ENCODE data around the gene SLC7A7. TPM values are rescaled to one million over a fixed set of nuclear protein-coding genes. Genes with fewer than 3 reads are reported as not detected.
"Not testable (repeated sequence)": the region's sequence is repeated elsewhere in the genome, so short reads cannot be mapped to it uniquely, and the experiment has no call there.

The SLC7A7 gene
- total RNA-seq, 2 donors from 2014 or later = 0.55 to 3.1 TPM

DNA sequence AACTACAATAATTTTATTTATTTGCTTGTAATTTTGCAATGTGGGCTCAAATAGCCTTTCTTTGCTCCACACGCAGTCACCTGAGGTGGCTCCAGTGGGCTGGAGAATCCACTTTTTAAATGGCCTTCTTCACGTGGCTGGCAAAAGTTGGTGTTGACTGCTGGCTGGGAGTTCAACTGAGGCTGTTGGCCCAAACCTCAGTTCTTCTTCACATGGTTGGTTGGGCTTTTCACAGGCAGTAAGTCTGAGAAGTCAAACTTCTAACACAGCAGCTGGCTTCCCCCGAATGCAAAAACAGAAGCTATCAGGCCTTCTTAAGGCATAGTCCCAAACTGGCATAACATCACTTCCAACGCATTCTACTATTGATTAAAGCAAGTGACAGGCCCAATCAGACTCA is 50.9 kb downstream of the SLC7A7 start:
- no peak for DNase-seq

DNA sequence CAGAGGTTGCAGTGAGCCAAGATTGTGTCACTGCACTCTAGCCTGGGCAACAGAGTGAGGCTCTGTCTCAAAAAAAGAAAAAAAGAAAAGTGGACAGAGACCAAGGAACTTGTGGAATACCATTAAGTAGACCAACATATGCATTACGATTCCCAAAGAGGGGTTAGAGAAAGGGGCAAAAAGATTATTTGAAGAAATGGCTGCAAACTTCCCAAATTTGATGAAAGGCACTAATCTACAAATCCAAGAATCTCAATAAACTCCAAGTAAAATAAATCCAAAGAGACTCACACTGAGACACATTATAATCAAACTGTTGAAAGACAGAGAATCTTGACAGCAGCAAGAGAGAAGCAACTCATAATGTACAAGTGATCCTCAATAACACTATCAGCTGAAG is 53.5 kb downstream of the SLC7A7 start:
- no peak overlapping the region for H3K4me3 Mint-ChIP-seq
- no peaks in the 10 kb centered on the region for H3K27me3 Mint-ChIP-seq
- no peak for ATAC-seq
- peaks cover 5% of the 10 kb centered on the region for H3K4me1 Mint-ChIP-seq
- H3K9me3 ChIP-seq (ENCODE audit: control insufficient read depth, low read length, poor library complexity, severe bottlenecking) = peaks cover 7% of the 10 kb centered on the region
- DNase-seq = no peak
- H3K36me3 Mint-ChIP-seq (ENCODE audit: low read depth) = peaks cover 6% of the 10 kb centered on the region
- no peak overlapping the region for H3K27ac Mint-ChIP-seq

More for the DNA sequence above, 50.9 kb downstream of the SLC7A7 start:
- H3K36me3 Mint-ChIP-seq (ENCODE audit: low read depth) = peaks cover 12% of the 10 kb centered on the region
- peaks cover 24% of the 10 kb centered on the region for H3K4me1 Mint-ChIP-seq
- H3K9me3 ChIP-seq (ENCODE audit: control insufficient read depth, low read length, poor library complexity, severe bottlenecking) = peaks cover 7% of the 10 kb centered on the region
- ATAC-seq = no peak
- no peak overlapping the region for H3K27ac Mint-ChIP-seq
- no peak overlapping the region for H3K4me3 Mint-ChIP-seq
- H3K27me3 Mint-ChIP-seq = no peaks in the 10 kb centered on the region

DNA sequence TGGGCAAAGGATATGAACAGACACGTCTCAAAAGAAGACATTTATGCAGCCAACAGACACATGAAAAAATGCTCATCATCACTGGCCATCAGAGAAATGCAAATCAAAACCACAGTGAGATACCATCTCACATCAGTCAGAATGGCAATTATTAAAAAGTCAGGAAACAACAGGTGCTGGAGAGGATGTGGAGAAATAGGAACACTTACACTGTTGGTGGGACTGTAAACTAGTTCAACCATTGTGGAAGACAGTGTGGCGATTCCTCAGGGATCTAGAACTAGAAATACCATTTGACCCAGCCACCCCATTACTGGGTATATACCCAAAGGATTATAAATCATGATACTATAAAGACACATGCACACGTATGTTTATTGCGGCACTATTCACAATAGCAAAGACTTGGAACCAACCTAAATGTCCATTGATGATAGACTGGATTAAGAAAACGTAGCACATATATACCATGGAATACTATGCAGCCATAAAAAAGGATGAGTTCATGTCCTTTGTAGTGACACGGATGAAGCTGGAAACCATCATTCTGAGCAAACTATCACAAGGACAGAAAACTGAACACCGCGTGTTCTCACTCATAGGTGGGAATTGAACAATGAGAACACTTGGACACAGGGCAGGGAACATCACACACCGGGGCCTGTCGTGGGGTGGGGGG is 57.1 kb downstream of the SLC7A7 start:
- not testable (repeated sequence) for H3K27ac Mint-ChIP-seq; DNase-seq; H3K4me3 Mint-ChIP-seq; ATAC-seq; H3K36me3 Mint-ChIP-seq (ENCODE audit: low read depth); H3K9me3 ChIP-seq (ENCODE audit: control insufficient read depth, low read length, poor library complexity, severe bottlenecking); H3K27me3 Mint-ChIP-seq; H3K4me1 Mint-ChIP-seq

DNA sequence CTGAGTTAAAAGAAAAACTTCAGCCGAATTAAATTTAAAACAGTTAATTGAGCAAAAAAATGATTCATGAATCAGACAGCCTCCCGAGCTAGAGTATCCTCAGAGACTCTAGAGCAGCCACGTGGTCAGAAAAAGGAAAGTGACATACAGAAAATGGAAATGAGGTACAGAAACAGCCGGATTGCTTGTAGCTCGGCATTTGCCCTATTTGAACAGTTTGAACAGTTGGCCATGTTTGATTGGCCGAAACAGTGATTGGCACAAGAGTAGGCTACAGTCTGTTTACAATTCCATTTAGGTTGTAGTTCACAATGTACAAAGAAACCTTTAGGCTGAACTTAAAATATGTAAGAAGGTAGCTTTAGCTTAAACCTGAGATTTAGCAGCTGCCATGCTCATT is 61.6 kb downstream of the SLC7A7 start:
- H3K9me3 ChIP-seq (ENCODE audit: control insufficient read depth, low read length, poor library complexity, severe bottlenecking) = no peaks in the 10 kb centered on the region
- Mint-ChIP-seq H3K4me1 (peaks cover 2% of the 10 kb centered on the region), H3K27me3 (peaks cover 29% of the 10 kb centered on the region), H3K4me3 (no peak overlapping the region), H3K27ac (no peak overlapping the region), H3K36me3 (ENCODE audit: low read depth) (no peaks in the 10 kb centered on the region)
- no peak for ATAC-seq
- DNase-seq = no peak

DNA sequence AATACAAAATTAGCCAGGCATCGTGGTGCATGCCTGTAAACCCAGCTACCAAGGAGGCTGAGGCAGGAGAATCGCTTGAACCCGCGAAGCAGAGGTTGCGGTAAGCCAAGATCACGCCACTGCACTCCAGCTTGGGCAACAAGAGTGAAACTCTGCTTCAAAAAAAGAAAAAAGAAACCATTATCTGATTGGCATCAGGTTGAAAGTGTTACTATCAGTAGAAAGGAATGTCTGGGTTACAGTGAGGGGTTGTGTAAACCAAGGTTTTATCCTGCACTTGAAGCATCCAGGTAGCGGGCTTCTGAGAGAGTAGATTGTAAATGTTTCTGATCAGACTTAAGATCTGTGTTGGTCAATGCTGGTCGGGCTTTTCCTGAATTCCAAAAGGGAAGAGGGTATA is 62.8 kb downstream of the SLC7A7 start:
- Mint-ChIP-seq H3K36me3 (ENCODE audit: low read depth) (no peaks in the 10 kb centered on the region), H3K27ac (no peak overlapping the region), H3K27me3 (peaks cover 36% of the 10 kb centered on the region), H3K4me1 (peaks cover 4% of the 10 kb centered on the region), H3K4me3 (no peak overlapping the region)
- ATAC-seq (no peak), DNase-seq (no peak)
- H3K9me3 ChIP-seq (ENCODE audit: control insufficient read depth, low read length, poor library complexity, severe bottlenecking) = no peaks in the 10 kb centered on the region

DNA sequence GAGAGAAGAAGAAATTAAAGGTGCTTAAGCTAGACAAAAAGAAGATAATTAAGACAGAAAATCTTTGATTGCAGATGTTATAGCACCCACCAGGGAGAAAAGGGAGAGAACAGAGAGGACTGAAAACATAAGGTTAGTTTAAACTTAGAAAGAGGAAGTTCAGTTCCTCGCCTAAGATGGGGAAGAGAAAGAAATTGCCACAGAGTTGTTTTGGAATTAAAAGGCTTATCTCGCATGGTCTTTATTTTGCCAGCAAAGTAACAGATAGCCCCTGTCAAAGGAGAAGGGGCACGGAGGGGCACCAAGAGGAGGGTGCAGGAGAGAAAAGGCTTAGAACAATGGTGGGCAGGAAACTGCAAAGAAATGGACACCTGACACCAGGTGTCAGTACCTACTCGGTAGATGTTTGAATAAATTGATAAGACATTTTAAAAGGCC is 66.6 kb downstream of the SLC7A7 start:
- peak overlapping the region; percentile 69 for H3K27ac Mint-ChIP-seq
- no peak for DNase-seq
- no peak for ATAC-seq

DNA sequence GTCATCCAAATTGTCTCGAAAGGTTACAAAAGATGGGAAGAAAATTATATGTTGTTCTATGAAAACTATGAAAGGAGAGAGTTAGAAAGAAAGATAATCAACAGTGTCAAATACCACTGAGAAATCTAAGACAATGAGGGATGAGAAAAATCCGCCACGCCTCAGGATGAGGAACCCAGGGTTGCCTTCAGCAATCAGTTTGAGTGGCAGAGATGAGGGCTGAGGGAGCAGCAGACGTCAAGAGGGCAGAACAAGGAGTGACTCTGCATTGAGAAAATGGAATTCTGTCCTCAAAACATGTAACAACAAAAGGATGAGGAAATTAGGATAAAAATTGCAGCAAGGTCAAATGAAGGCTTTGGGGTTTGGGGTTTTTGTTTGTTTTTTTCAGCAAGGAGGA is 67.0 kb downstream of the SLC7A7 start:
- H3K36me3 Mint-ChIP-seq (ENCODE audit: low read depth) = no peaks in the 10 kb centered on the region
- peaks cover 4% of the 10 kb centered on the region for H3K4me1 Mint-ChIP-seq
- no peaks in the 10 kb centered on the region for H3K9me3 ChIP-seq (ENCODE audit: control insufficient read depth, low read length, poor library complexity, severe bottlenecking)
- no peak overlapping the region for H3K4me3 Mint-ChIP-seq
- H3K27ac Mint-ChIP-seq = peak overlapping the region; percentile 69
- DNase-seq (no peak), ATAC-seq (no peak)
- peaks cover 28% of the 10 kb centered on the region for H3K27me3 Mint-ChIP-seq

More for the DNA sequence above, 66.6 kb downstream of the SLC7A7 start:
- no peaks in the 10 kb centered on the region for H3K9me3 ChIP-seq (ENCODE audit: control insufficient read depth, low read length, poor library complexity, severe bottlenecking)
- Mint-ChIP-seq H3K27me3 (peaks cover 31% of the 10 kb centered on the region), H3K4me1 (peaks cover 4% of the 10 kb centered on the region), H3K36me3 (ENCODE audit: low read depth) (no peaks in the 10 kb centered on the region), H3K4me3 (no peak overlapping the region)

DNA sequence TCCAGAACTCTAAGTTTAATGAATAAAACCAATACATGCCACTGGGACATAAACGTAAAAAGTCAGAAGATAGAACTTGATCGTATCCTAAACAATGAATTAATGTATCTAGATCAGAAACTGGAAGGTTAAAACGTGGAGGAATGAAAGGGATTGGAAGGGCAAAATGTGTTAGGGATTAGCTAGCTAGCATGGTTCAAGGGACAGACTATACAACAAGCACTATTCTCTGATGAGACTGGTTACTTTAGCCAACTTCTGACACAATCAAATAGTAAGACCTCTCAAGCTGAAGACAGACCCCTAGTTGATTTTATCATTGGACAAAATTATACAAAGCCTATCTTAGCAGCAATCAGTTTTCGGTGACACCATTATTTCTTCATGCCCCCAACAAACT is 67.5 kb downstream of the SLC7A7 start:
- H3K9me3 ChIP-seq (ENCODE audit: control insufficient read depth, low read length, poor library complexity, severe bottlenecking) = no peaks in the 10 kb centered on the region
- no peak for DNase-seq
- Mint-ChIP-seq H3K36me3 (ENCODE audit: low read depth) (peaks cover 2% of the 10 kb centered on the region), H3K4me1 (peaks cover 4% of the 10 kb centered on the region), H3K27ac (no peak overlapping the region), H3K27me3 (peaks cover 26% of the 10 kb centered on the region), H3K4me3 (no peak overlapping the region)
- ATAC-seq = no peak

DNA sequence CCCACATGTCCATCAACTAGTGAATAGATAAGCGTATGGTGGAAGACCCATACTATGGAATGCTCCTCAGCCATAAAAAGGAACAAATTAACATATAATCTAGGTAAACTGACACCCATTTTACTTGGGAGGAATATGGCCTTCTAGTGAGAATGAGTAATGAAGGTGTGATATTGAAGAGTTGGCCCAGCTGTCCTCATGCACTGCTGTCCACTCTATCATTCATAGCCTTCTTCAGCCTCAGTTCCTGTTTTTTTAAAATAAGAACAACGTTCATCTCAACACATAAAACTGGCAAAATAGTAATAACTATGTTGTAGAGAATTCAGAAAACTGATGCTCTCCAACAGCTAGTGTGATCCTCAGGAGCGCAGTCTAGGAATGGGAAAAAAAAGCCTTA is 75.2 kb downstream of the SLC7A7 start:
- H3K9me3 ChIP-seq (ENCODE audit: control insufficient read depth, low read length, poor library complexity, severe bottlenecking) = no peaks in the 10 kb centered on the region
- ATAC-seq (no peak), DNase-seq (no peak)
- Mint-ChIP-seq H3K27me3 (peaks cover 14% of the 10 kb centered on the region), H3K4me1 (no peaks in the 10 kb centered on the region), H3K4me3 (no peak overlapping the region), H3K36me3 (ENCODE audit: low read depth) (peaks cover 2% of the 10 kb centered on the region), H3K27ac (no peak overlapping the region)

DNA sequence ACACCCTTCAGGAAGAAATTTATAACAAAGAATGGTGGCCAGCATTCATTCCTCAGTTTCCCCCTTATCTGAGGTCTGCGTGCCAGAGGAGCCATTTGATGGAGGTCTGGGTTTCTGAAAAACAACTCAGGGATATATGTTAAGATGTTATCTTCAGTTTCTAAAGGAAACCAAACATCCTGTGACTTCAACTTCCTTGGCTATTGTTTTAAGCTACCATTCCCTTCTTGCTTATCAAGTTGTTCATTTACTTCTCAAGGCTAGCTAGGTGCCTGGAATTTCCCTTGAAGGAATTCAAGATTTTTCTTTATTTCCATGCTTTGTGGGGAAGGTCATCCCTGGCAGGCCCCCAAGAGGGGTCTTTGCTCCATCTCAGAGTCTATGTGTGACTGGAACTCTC is 75.8 kb downstream of the SLC7A7 start:
- no peak for DNase-seq
- H3K9me3 ChIP-seq (ENCODE audit: control insufficient read depth, low read length, poor library complexity, severe bottlenecking) = no peaks in the 10 kb centered on the region
- Mint-ChIP-seq H3K27ac (no peak overlapping the region), H3K36me3 (ENCODE audit: low read depth) (peaks cover 2% of the 10 kb centered on the region), H3K27me3 (peaks cover 14% of the 10 kb centered on the region), H3K4me3 (no peak overlapping the region), H3K4me1 (no peaks in the 10 kb centered on the region)
- no peak for ATAC-seq

DNA sequence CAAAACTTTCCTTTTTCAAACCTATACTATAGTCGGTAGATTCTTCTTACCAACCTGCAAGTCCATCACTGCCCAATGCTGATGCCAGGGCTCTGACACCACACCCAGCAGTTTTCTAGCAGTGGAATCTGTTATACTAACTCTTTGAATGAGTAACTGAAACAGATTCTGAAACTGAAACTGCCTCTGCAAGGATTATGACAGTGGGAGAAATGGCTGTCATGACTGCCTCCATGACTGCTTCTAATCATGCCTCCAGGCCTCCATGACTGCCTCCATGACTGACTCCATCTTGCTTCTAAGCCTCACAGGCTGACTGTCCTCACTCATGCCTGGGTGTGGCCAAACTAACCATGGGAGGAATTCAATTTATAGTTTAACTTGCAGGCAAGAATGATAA is 78.2 kb downstream of the SLC7A7 start:
- Mint-ChIP-seq H3K27me3 (peaks cover 11% of the 10 kb centered on the region), H3K36me3 (ENCODE audit: low read depth) (no peaks in the 10 kb centered on the region), H3K4me3 (no peak overlapping the region), H3K4me1 (no peaks in the 10 kb centered on the region), H3K27ac (no peak overlapping the region)
- DNase-seq (no peak), ATAC-seq (no peak)
- no peaks in the 10 kb centered on the region for H3K9me3 ChIP-seq (ENCODE audit: control insufficient read depth, low read length, poor library complexity, severe bottlenecking)

DNA sequence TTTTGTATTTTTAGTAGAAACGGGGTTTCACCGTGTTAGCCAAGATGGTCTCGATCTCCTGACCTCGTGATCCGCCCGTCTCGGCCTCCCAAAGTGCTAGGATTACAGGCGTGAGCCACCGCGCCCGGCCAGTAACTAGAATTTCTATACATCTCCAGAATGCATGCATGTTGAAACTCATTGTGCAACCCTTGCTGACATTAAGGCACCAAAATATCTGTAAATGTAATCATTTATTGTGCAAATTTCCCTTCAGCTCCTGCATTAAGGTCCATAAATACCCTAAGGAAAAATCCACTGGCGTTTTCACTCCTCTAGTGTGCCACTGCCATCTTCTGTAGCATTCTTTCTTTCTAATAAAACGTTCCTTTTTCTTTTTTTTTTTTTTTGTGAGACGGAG is 78.9 kb downstream of the SLC7A7 start:
- H3K4me1 Mint-ChIP-seq; ATAC-seq; H3K4me3 Mint-ChIP-seq; H3K27ac Mint-ChIP-seq; DNase-seq; H3K27me3 Mint-ChIP-seq; H3K36me3 Mint-ChIP-seq (ENCODE audit: low read depth); H3K9me3 ChIP-seq (ENCODE audit: control insufficient read depth, low read length, poor library complexity, severe bottlenecking): not testable (repeated sequence)

DNA sequence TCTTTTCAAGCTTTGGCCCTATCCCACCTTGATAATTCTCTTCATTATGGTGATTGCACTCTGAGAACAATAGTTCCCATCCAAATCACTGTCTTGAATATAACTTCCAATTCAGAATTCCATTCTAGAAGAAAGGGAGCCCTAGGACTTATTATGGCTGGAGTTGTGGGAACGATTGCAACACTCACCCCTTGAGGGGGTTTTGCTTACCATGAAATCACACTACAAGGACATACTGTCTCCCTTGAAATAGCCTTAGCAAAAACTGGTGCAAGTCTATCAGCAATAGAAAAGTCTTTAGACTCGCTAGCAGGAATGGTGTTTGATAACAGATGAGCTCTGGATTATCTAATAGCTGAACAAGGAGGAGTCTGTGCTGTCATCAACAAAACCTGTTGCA is 80.1 kb downstream of the SLC7A7 start:
- Mint-ChIP-seq H3K4me1 (no peaks in the 10 kb centered on the region), H3K27ac (no peak overlapping the region), H3K36me3 (ENCODE audit: low read depth) (no peaks in the 10 kb centered on the region), H3K4me3 (no peak overlapping the region), H3K27me3 (peaks cover 4% of the 10 kb centered on the region)
- ATAC-seq = no peak
- H3K9me3 ChIP-seq (ENCODE audit: control insufficient read depth, low read length, poor library complexity, severe bottlenecking) = no peaks in the 10 kb centered on the region
- DNase-seq = no peak

DNA sequence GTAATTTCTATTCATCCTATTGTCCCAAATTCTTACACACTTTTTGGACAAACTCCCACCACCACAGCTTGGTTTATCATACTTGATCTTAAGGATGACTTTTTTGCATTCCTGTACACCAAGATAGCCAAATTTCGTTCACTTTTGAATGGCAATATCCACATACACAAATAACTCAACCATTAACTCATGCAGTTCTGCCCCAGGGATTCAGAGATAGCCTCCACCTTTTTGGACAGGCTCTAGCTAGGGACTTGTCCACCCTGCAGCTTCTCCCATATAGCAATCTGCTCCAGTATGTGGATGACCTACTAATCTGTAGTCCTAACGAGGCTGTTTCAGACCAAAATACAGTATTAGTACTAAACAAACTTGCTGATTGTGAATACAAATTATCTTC is 81.4 kb downstream of the SLC7A7 start:
- DNase-seq = no peak
- Mint-ChIP-seq H3K4me1 (no peaks in the 10 kb centered on the region), H3K4me3 (no peak overlapping the region), H3K27me3 (peaks cover 4% of the 10 kb centered on the region), H3K27ac (no peak overlapping the region), H3K36me3 (ENCODE audit: low read depth) (no peaks in the 10 kb centered on the region)
- no peaks in the 10 kb centered on the region for H3K9me3 ChIP-seq (ENCODE audit: control insufficient read depth, low read length, poor library complexity, severe bottlenecking)
- ATAC-seq = no peak
